ENCODE results near the gene RAB15. TPM values are rescaled to one million over a fixed set of nuclear protein-coding genes. Genes with fewer than 3 reads are reported as not detected.

RAB15 gene
- total and polyA plus RNA-seq, 4 donors: 6.8 to 16.4 (median 14.9) TPM

DNA sequence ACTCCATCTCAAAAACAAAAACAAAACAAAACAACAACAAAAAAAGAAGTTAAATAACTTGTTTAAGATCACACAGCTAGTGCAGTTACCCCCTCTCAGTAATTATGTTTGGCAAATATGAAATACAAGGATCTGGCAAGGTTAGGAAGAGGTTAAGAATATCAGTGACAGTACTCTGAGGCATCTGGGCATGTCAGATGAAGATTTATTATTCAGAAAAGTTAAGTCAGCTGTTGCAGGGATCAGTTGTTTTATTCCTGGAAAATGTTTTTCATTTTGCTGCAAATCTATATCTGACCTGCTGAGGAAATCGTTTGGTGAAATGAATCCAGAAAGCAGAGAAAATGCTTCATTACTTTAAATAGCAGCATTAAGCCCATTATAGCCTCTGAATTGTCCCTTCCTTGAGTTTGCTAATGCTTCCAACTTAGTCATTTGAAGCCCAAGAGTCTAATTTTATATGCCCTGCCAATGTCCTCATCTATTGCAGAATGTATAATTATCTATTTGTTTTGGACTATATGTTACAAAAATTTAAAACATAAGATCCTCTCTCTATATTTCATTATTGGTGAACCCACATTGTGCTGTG, 37.7 kb downstream of the RAB15 start:
- 71 to 79% methylated on average over 1 of the region's 1 CpG for WGBS, 2 donors
- H3K27me3 ChIP-seq (ENCODE audit: control insufficient read depth in 3 of 3, insufficient read depth in 3 of 3, low read length in 2 of 3): no peaks in the 10 kb centered on the region
- H3K27ac ChIP-seq (ENCODE audit: low read depth in 1 of 2, low read length in 1 of 2): no peak overlapping the region
- H3K36me3 ChIP-seq (ENCODE audit: control insufficient read depth in 4 of 4, insufficient read depth in 4 of 4, low read length in 4 of 4): peaks cover 0 to 17% (median 6%) of the 10 kb centered on the region in 4 donors
- H3K4me3 ChIP-seq: no peak overlapping the region
- ATAC-seq (ENCODE audit: insufficient read depth, low FRiP score): no peak
- TF ChIP-seq, protein P1, sequence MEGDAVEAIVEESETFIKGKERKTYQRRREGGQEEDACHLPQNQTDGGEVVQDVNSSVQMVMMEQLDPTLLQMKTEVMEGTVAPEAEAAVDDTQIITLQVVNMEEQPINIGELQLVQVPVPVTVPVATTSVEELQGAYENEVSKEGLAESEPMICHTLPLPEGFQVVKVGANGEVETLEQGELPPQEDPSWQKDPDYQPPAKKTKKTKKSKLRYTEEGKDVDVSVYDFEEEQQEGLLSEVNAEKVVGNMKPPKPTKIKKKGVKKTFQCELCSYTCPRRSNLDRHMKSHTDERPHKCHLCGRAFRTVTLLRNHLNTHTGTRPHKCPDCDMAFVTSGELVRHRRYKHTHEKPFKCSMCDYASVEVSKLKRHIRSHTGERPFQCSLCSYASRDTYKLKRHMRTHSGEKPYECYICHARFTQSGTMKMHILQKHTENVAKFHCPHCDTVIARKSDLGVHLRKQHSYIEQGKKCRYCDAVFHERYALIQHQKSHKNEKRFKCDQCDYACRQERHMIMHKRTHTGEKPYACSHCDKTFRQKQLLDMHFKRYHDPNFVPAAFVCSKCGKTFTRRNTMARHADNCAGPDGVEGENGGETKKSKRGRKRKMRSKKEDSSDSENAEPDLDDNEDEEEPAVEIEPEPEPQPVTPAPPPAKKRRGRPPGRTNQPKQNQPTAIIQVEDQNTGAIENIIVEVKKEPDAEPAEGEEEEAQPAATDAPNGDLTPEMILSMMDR (IDR thresholded peaks at IDR 0.05; ENCODE audit: control extremely low read depth, extremely low read depth): no peak
- H3K9me3 ChIP-seq (ENCODE audit: control insufficient read depth in 4 of 4, insufficient read depth in 3 of 4, low read length in 3 of 4): no peaks in the 10 kb centered on the region
- no peak overlapping the region for H3K9ac ChIP-seq (ENCODE audit: insufficient read depth in 1 of 2, low read length in 2 of 2)
- DNase-seq: no peak
- peaks cover 0 to 15% (median 0%) of the 10 kb centered on the region in 5 donors for H3K4me1 ChIP-seq (ENCODE audit: control insufficient read depth in 5 of 5, insufficient read depth in 5 of 5, low read length in 5 of 5)

DNA sequence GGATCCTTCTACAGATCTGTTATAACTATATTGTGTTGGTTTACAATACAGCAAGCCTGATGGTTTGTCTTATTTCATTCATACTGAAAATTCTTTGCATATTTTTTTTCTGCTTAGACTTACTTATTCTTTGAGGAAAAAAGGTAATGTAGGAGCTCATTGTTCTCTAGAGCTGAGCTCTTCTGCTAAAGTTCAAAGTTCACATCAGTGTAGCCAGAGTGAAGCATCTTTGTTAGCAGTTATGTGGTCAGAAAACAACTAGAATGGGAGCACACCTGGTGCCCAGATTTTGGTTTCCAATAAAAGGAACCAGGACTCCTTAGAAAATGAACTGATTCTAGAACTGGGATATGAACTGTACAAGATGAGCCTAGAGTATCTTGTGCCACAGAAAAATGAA, 39.9 kb downstream of the RAB15 start:
- Histone ChIP-seq H3K9me3 (ENCODE audit: control insufficient read depth in 4 of 4, insufficient read depth in 3 of 4, low read length in 3 of 4) (no peaks in the 10 kb centered on the region), H3K36me3 (ENCODE audit: control insufficient read depth in 4 of 4, insufficient read depth in 4 of 4, low read length in 4 of 4) (peaks cover 3 to 22% (median 16%) of the 10 kb centered on the region in 4 donors), H3K27me3 (ENCODE audit: control insufficient read depth in 3 of 3, insufficient read depth in 3 of 3, low read length in 2 of 3) (no peaks in the 10 kb centered on the region), H3K9ac (ENCODE audit: insufficient read depth in 1 of 2, low read length in 2 of 2) (no peak overlapping the region), H3K4me3 (no peak overlapping the region), H3K27ac (ENCODE audit: low read depth in 1 of 2, low read length in 1 of 2) (no peak overlapping the region), H3K4me1 (ENCODE audit: control insufficient read depth in 5 of 5, insufficient read depth in 5 of 5, low read length in 5 of 5) (peaks cover 0 to 22% (median 0%) of the 10 kb centered on the region in 5 donors)
- ATAC-seq (ENCODE audit: insufficient read depth, low FRiP score) (no peak), DNase-seq (no peak)
- TF ChIP-seq, protein P1 (IDR thresholded peaks at IDR 0.05; ENCODE audit: control extremely low read depth, extremely low read depth): no peak

DNA sequence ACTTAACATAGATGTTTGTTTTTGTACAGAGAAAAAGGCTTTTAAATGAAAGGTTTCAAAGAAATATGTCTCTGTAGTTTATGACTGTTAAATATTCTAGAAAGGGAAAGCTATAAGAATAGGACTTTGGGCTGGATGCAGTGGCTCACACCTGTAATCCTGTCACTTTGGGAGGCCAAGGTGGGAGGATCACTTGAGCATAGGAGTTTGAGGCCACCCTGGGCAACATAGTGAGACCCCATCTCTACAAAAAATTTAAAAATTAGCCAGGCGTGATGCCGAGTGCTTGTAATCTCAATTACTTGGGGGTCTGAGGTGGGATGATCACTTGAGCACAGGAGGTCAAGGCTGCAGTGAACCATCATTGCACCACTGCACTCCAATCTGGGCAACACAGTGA, 41.0 kb downstream of the RAB15 start:
- H3K36me3 ChIP-seq (ENCODE audit: control insufficient read depth in 4 of 4, insufficient read depth in 4 of 4, low read length in 4 of 4): peaks cover 6 to 28% (median 21%) of the 10 kb centered on the region in 4 donors
- 93 to 96% methylated on average over 2 of the region's 2 CpGs for WGBS, 2 donors
- H3K27ac ChIP-seq (ENCODE audit: low read depth in 1 of 2, low read length in 1 of 2): no peak overlapping the region
- H3K4me3 ChIP-seq: no peak overlapping the region
- H3K9ac ChIP-seq (ENCODE audit: insufficient read depth in 1 of 2, low read length in 2 of 2): no peak overlapping the region
- H3K9me3 ChIP-seq (ENCODE audit: control insufficient read depth in 4 of 4, insufficient read depth in 3 of 4, low read length in 3 of 4): no peaks in the 10 kb centered on the region
- no peaks in the 10 kb centered on the region for H3K27me3 ChIP-seq (ENCODE audit: control insufficient read depth in 3 of 3, insufficient read depth in 3 of 3, low read length in 2 of 3)
- ATAC-seq (ENCODE audit: insufficient read depth, low FRiP score) (no peak), DNase-seq (no peak)
- TF ChIP-seq, protein P1 (IDR thresholded peaks at IDR 0.05; ENCODE audit: control extremely low read depth, extremely low read depth): no peak
- peaks cover 0 to 18% (median 0%) of the 10 kb centered on the region in 5 donors for H3K4me1 ChIP-seq (ENCODE audit: control insufficient read depth in 5 of 5, insufficient read depth in 5 of 5, low read length in 5 of 5)
